DND-41 (cell line): ENCODE data around the gene MVD.

Experiments used
- ATAC-seq: fragments of 200-7000 bp; cut with Tn5 transposase; 3 replicates; pipeline ENCODE4 v1.9.1; 2021; ENCODE audit warnings: low read depth; ENCODE audit not compliant: insufficient read depth
- DNase-seq: peaks from one replicate; pipeline ENCODE4 v3.0.0-alpha.2; 2020
- H2AFZ ChIP-seq: 2 replicates; pipeline ENCODE4 v1.6.0; 2012; ENCODE audit warnings: low read depth, low read length
- H3K27ac ChIP-seq: 2 replicates; pipeline ENCODE4 v1.5.1; 2012; ENCODE audit warnings: low read length, inconsistent platforms
- H3K27me3 ChIP-seq: fragments of 200-600 bp; sonication (generic); 2 replicates; pipeline ENCODE4 v1.6.0; 2012; ENCODE audit warnings: low read length, mild to moderate bottlenecking, inconsistent platforms; ENCODE audit not compliant: insufficient read depth, poor library complexity
- H3K36me3 ChIP-seq: 2 replicates; pipeline ENCODE4 v1.5.1; 2012; ENCODE audit warnings: low read length, inconsistent platforms; ENCODE audit not compliant: insufficient read depth
- H3K4me1 ChIP-seq: 2 replicates; pipeline ENCODE4 v1.5.1; 2012; ENCODE audit warnings: mild to moderate bottlenecking, low read length; ENCODE audit not compliant: insufficient read depth
- H3K4me2 ChIP-seq: 2 replicates; pipeline ENCODE4 v1.6.0; 2012; ENCODE audit warnings: mild to moderate bottlenecking, moderate library complexity, low read length, inconsistent platforms; ENCODE audit not compliant: insufficient read depth
- H3K4me3 ChIP-seq, 2 experiments: fragments of 200-600 bp in 1 of 2; shearing (Covaris generic) in 1 of 2; 2 replicates each; pipeline ENCODE4 v1.5.1; 2012 to 2016; ENCODE audit warnings: inconsistent platforms in 2 of 2, low read length in 2 of 2, mild to moderate bottlenecking in 2 of 2, low read depth in 1 of 2, moderate library complexity in 1 of 2
- H3K79me2 ChIP-seq: 2 replicates; pipeline ENCODE4 v1.6.0; 2012; ENCODE audit warnings: low read length, inconsistent platforms; ENCODE audit not compliant: insufficient read depth
- H3K9ac ChIP-seq: 2 replicates; pipeline ENCODE4 v1.6.0; 2012; ENCODE audit warnings: low read depth, mild to moderate bottlenecking, inconsistent platforms, low read length, moderate library complexity
- H3K9me3 ChIP-seq: 2 replicates; pipeline ENCODE4 v1.5.1; 2012; ENCODE audit warnings: low read length, moderate library complexity, mild to moderate bottlenecking, inconsistent platforms; ENCODE audit not compliant: insufficient read depth, severe bottlenecking
- H4K20me1 ChIP-seq: 2 replicates; pipeline ENCODE4 v1.6.0; 2012; ENCODE audit warnings: low read length; ENCODE audit not compliant: insufficient read depth
- EZH2 ChIP-seq: IDR thresholded peaks from 3 replicates; pipeline ENCODE4 v1.6.1; 2012; ENCODE audit warnings: borderline replicate concordance, low read depth, mild to moderate bottlenecking, moderate library complexity, low read length, inconsistent platforms; ENCODE audit not compliant: severe bottlenecking
- TF ChIP-seq, protein P1 (sequence below): IDR thresholded peaks from 2 replicates; pipeline ENCODE4 v1.5.1; 2012; ENCODE audit warnings: borderline replicate concordance, low read length, moderate library complexity, mild to moderate bottlenecking; ENCODE audit not compliant: poor library complexity, severe bottlenecking; ENCODE audit errors: extremely low read depth

Gene MVD

DNA sequence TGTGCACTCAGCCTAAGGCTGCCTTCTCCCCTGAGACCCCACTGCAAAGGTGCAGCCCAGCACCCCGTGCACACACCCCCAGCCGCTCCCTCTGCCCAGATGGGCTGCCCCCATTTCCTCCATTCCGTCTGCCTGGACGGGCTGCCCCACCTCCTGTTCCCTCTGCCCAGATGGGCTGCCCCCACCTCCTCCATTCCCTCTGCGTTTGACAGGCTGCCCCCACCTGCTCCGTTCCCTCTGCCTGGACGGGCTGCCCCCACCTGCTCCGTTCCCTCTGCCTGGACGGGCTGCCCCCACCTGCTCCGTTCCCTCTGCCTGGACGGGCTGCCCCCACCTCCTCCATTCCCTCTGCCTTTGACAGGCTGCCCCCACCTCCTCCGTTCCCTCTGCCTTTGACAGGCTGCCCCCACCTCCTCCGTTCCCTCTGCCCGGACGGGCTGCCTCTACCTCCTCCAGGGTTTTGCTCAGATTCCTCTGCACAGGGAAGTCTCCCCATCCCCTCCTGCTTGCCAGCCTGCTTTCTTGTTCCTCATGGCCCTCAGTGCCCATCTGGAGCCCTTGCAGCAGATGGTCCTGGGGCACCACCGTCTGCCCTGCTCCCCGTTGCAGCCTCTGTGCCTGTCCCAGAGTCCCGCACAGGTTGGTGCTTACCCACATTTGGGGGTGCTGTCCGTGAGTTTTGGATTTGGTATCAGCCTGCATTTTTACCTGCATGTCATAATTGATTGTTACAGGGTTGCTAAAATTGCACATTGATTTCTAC is 47.9 kb downstream of the MVD start:
- DNase-seq (no peak), ATAC-seq (no peak)
- Histone ChIP-seq H2AFZ (no peak overlapping the region), H3K36me3 (peaks cover 95% of the 10 kb centered on the region), H3K9ac (no peak overlapping the region), H3K4me1 (no peaks in the 10 kb centered on the region), H3K4me3 (no peak overlapping the region), H3K27ac (no peak overlapping the region), H3K4me2 (no peak overlapping the region), H3K27me3 (no peaks in the 10 kb centered on the region), H4K20me1 (peaks cover 73% of the 10 kb centered on the region), H3K79me2 (peaks cover 70% of the 10 kb centered on the region), H3K9me3 (no peaks in the 10 kb centered on the region)
- TF ChIP-seq EZH2: no peak
- TF ChIP-seq, protein P1, sequence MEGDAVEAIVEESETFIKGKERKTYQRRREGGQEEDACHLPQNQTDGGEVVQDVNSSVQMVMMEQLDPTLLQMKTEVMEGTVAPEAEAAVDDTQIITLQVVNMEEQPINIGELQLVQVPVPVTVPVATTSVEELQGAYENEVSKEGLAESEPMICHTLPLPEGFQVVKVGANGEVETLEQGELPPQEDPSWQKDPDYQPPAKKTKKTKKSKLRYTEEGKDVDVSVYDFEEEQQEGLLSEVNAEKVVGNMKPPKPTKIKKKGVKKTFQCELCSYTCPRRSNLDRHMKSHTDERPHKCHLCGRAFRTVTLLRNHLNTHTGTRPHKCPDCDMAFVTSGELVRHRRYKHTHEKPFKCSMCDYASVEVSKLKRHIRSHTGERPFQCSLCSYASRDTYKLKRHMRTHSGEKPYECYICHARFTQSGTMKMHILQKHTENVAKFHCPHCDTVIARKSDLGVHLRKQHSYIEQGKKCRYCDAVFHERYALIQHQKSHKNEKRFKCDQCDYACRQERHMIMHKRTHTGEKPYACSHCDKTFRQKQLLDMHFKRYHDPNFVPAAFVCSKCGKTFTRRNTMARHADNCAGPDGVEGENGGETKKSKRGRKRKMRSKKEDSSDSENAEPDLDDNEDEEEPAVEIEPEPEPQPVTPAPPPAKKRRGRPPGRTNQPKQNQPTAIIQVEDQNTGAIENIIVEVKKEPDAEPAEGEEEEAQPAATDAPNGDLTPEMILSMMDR: no peak

DNA sequence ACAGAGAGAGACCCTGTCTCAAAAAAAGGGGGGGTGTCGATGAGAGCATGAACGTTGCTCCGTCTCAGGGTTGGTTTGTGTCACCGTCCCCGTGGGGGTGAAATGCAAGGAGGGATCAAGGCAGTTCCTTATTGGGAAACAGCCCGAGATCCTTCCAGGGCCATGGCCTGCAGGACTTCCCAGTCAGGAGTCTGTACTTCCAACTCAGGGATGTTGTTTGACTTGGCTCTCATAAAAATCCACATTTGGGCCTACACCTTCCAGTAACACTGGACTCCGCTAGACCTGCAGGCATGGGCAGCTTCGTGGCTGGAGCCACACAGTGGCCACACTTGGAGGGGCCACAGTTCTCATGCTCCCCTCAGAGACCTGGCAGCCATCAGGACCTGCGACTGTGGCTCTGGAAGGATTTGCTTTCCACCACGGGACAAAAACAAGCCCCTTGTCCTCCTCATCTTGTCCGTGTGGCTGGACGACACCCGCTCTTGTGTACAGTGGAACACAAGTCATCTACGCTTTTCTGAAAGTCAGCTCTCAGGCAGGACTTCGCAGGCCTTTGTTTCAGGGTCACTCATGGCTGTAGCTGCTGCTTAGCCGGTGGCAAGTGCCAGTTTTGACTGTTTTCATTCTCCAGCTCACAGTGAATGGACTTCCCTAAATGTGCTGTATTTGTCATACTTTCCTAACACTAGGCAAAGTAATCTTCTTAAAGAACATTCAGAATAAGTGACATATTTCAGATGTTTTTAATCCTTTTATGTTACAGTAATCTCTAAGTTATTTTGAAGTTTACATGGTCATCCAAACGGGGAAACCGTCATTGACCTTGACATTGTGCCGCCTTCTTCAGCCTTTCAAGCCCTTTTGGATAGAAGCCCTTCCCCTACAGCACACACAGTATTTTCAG is 48.7 kb downstream of the MVD start:
- Histone ChIP-seq H3K4me2 (no peak overlapping the region), H3K36me3 (peaks cover 93% of the 10 kb centered on the region), H3K4me1 (no peaks in the 10 kb centered on the region), H2AFZ (no peak overlapping the region), H3K27ac (no peak overlapping the region), H4K20me1 (peaks cover 69% of the 10 kb centered on the region), H3K79me2 (peaks cover 64% of the 10 kb centered on the region), H3K9ac (no peak overlapping the region), H3K9me3 (no peaks in the 10 kb centered on the region), H3K27me3 (no peaks in the 10 kb centered on the region), H3K4me3 (no peak overlapping the region)
- no peak for TF ChIP-seq EZH2
- TF ChIP-seq, protein P1: no peak
- DNase-seq (no peak), ATAC-seq (no peak)

DNA sequence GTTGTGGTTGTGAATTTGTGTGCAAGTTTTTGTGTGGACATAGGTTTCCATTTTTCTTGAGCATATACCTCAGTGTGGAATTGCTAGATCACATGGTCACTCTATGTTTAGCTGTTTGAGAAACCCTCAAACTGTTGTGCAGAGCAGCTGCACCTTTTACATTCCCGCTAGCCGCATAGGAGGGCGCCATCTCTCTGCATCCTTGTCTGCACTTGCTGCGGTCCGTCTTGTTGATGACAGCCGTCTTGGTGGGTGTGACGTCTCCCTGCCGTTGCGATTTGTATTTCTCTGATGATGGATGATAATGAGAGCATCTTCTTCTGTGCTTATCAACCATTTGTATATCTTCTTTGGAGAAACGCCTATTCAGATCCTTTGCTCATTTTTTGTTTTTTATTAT is 49.6 kb downstream of the MVD start:
- no peak overlapping the region for H3K4me3 ChIP-seq
- DNase-seq (no peak), ATAC-seq (no peak)
- H3K4me1 ChIP-seq: no peaks in the 10 kb centered on the region
- H4K20me1 ChIP-seq: peaks cover 61% of the 10 kb centered on the region
- H3K27ac ChIP-seq: no peak overlapping the region
- no peak overlapping the region for H2AFZ ChIP-seq
- H3K4me2 ChIP-seq: no peak overlapping the region
- no peaks in the 10 kb centered on the region for H3K27me3 ChIP-seq
- peaks cover 93% of the 10 kb centered on the region for H3K36me3 ChIP-seq
- peaks cover 59% of the 10 kb centered on the region for H3K79me2 ChIP-seq
- H3K9ac ChIP-seq: no peak overlapping the region
- TF ChIP-seq, protein P1: peak; percentile 16
- no peak for TF ChIP-seq EZH2
- no peaks in the 10 kb centered on the region for H3K9me3 ChIP-seq
